IMR-90 (cell line): ENCODE results near the gene KIF3A. TPM values are rescaled to one million over a fixed set of nuclear protein-coding genes. Genes with fewer than 3 reads are reported as not detected.

Experiments used
- ATAC-seq: fragments of 200-7000 bp; cut with Tn5 transposase; 2 replicates; pipeline ENCODE4 v1.9.1; 2020; ENCODE audit warnings: low read depth, mild to moderate bottlenecking, moderate library complexity
- BruUV-seq: library from RNA; stranded (reverse); fragments of 400-500 nt; replicated peaks from 2 replicates; lab custom pipeline; 2021; lab: Mats Ljungman, UMichigan
- CTCF ChIA-PET: fragments of 300-600 bp; formaldehyde crosslinking; extraction: SDS; loops from one replicate; lab custom pipeline; 2021; ENCODE audit warnings: antibody characterized with exemption; lab: Yijun Ruan, JAX
- POLR2A ChIA-PET: fragments of 300-600 bp; sonication (Branson Sonifier 250); formaldehyde crosslinking; loops from one replicate; lab custom pipeline; 2022; ENCODE audit warnings: antibody characterized with exemption; ENCODE audit not compliant: unreplicated experiment; lab: Charles Lee
- DNase-seq: peaks from one replicate; pipeline ENCODE4 v3.0.0; 2013
- H2AFZ ChIP-seq: replicated peaks from 2 replicates; pipeline ENCODE3; 2013; ENCODE audit warnings: low read length, mild to moderate bottlenecking; ENCODE audit not compliant: poor library complexity
- H2AK5ac ChIP-seq: 2 replicates; pipeline ENCODE4 v1.6.1; 2013; ENCODE audit warnings: low read depth, low read length, inconsistent platforms
- H2AK9ac ChIP-seq: replicated peaks from 2 replicates; pipeline ENCODE3; 2013; ENCODE audit warnings: mild to moderate bottlenecking, low read depth, low read length, moderate library complexity; ENCODE audit not compliant: poor library complexity
- H2BK120ac ChIP-seq: 2 replicates; pipeline ENCODE4 v1.6.1; 2013; ENCODE audit warnings: low read depth, low read length, inconsistent platforms
- H2BK15ac ChIP-seq: 3 replicates; pipeline ENCODE4 v1.6.1; 2013; ENCODE audit warnings: low read depth, low read length, inconsistent platforms
- H2BK20ac ChIP-seq: 2 replicates; pipeline ENCODE4 v1.6.1; 2013; ENCODE audit warnings: low read depth, mild to moderate bottlenecking, inconsistent platforms, low read length, moderate library complexity
- H2BK5ac ChIP-seq: 2 replicates; pipeline ENCODE4 v1.6.1; 2013; ENCODE audit warnings: mild to moderate bottlenecking, low read depth, low read length, inconsistent platforms; ENCODE audit not compliant: poor library complexity, severe bottlenecking
- H3K14ac ChIP-seq: replicated peaks from 2 replicates; pipeline ENCODE4 v1.6.1; 2013; ENCODE audit warnings: low read depth, low read length, inconsistent platforms
- H3K18ac ChIP-seq: 2 replicates; pipeline ENCODE4 v1.6.1; 2013; ENCODE audit warnings: low read depth, low read length, control low read depth
- H3K23ac ChIP-seq: 2 replicates; pipeline ENCODE4 v1.6.1; 2013; ENCODE audit warnings: low read depth, low read length, inconsistent platforms
- H3K27ac ChIP-seq: 2 replicates; pipeline ENCODE4 v1.5.1; 2013; ENCODE audit warnings: mild to moderate bottlenecking, control low read depth, low read length; ENCODE audit not compliant: insufficient read depth
- H3K27me3 ChIP-seq: 2 replicates; pipeline ENCODE4 v1.6.1; 2013; ENCODE audit warnings: low read length; ENCODE audit not compliant: control insufficient read depth, insufficient read depth
- H3K36me3 ChIP-seq: 2 replicates; pipeline ENCODE4 v1.6.1; 2013; ENCODE audit warnings: low read length, mixed read lengths; ENCODE audit not compliant: control insufficient read depth, insufficient read depth
- H3K4ac ChIP-seq: 2 replicates; pipeline ENCODE4 v1.6.1; 2013; ENCODE audit warnings: low read depth, low read length, inconsistent platforms
- H3K4me1 ChIP-seq: 2 replicates; pipeline ENCODE4 v1.6.1; 2013; ENCODE audit warnings: low read length, mixed read lengths; ENCODE audit not compliant: control insufficient read depth, insufficient read depth
- H3K4me2 ChIP-seq: 2 replicates; pipeline ENCODE4 v1.6.1; 2013; ENCODE audit warnings: low read depth, mild to moderate bottlenecking, control low read depth, low read length, moderate library complexity
- H3K4me3 ChIP-seq: 2 replicates; pipeline ENCODE4 v1.5.1; 2013; ENCODE audit warnings: low read depth, mild to moderate bottlenecking, control low read depth, low read length, moderate library complexity; ENCODE audit not compliant: insufficient read depth
- H3K56ac ChIP-seq: 2 replicates; pipeline ENCODE4 v1.6.1; 2013; ENCODE audit warnings: low read length, inconsistent platforms; ENCODE audit not compliant: insufficient read depth; ENCODE audit errors: extremely low read depth
- H3K79me1 ChIP-seq, 2 experiments: 2 replicates each; pipeline ENCODE4 v1.6.1; 2013; ENCODE audit warnings: low read length in 2 of 2, inconsistent platforms in 1 of 2, low read depth in 1 of 2
- H3K9ac ChIP-seq: 2 replicates; pipeline ENCODE4 v1.6.1; 2013; ENCODE audit warnings: low read depth, low read length, control low read depth
- H3K9me1 ChIP-seq: 2 replicates; pipeline ENCODE4 v1.6.1; 2013; ENCODE audit warnings: low read length, inconsistent platforms; ENCODE audit not compliant: insufficient read depth
- H3K9me3 ChIP-seq: 2 replicates; pipeline ENCODE4 v1.6.1; 2013; ENCODE audit warnings: low read length; ENCODE audit not compliant: control insufficient read depth, insufficient read depth
- H4K20me1 ChIP-seq: 2 replicates; pipeline ENCODE4 v1.6.1; 2013; ENCODE audit warnings: low read length, inconsistent platforms; ENCODE audit not compliant: insufficient read depth
- H4K5ac ChIP-seq: 2 replicates; pipeline ENCODE4 v1.6.1; 2013; ENCODE audit warnings: mild to moderate bottlenecking, low read depth, low read length, control low read depth
- H4K8ac ChIP-seq, 2 experiments: 2 replicates each; pipeline ENCODE4 v1.6.1; 2013; ENCODE audit warnings: low read depth in 2 of 2, low read length in 2 of 2, control low read depth in 1 of 2, inconsistent platforms in 1 of 2
- H4K91ac ChIP-seq: 2 replicates; pipeline ENCODE4 v1.6.1; 2013; ENCODE audit warnings: low read depth, low read length, inconsistent platforms; ENCODE audit not compliant: insufficient read depth
- BHLHE40 ChIP-seq: fragments of 150-350 bp; IDR thresholded peaks from 2 replicates; pipeline ENCODE4 v1.6.1; 2016; ENCODE audit warnings: mild to moderate bottlenecking, low read depth, low read length
- CEBPB ChIP-seq: IDR thresholded peaks from 2 replicates; pipeline ENCODE4 v1.6.1; 2012; ENCODE audit warnings: low read depth, low read length, improper control_type of control experiment
- CHD1 ChIP-seq: IDR thresholded peaks from 2 replicates; pipeline ENCODE4 v1.6.1; 2012; ENCODE audit warnings: low read depth, low read length, improper control_type of control experiment
- FOS ChIP-seq: fragments of 150-350 bp; IDR thresholded peaks from 2 replicates; pipeline ENCODE4 v1.6.1; 2016; ENCODE audit warnings: low read depth, low read length
- MAFK ChIP-seq: IDR thresholded peaks from 2 replicates; pipeline ENCODE4 v1.6.1; 2012; ENCODE audit warnings: low read depth, low read length, improper control_type of control experiment
- MAZ ChIP-seq: IDR thresholded peaks from 2 replicates; pipeline ENCODE4 v1.6.1; 2012; ENCODE audit warnings: low read depth, mild to moderate bottlenecking, low read length, improper control_type of control experiment, moderate library complexity, borderline replicate concordance
- MXI1 ChIP-seq: IDR thresholded peaks from 2 replicates; pipeline ENCODE4 v1.6.1; 2012; ENCODE audit warnings: low read depth, mild to moderate bottlenecking, low read length, moderate library complexity, borderline replicate concordance
- NFE2L2 ChIP-seq: fragments of 150-350 bp; IDR thresholded peaks from 2 replicates; pipeline ENCODE4 v1.6.1; 2016; ENCODE audit warnings: low read depth, mild to moderate bottlenecking, low read length
- POLR2A ChIP-seq: IDR thresholded peaks from 2 replicates; pipeline ENCODE4 v1.6.1; 2012; ENCODE audit warnings: mild to moderate bottlenecking, low read depth, low read length
- RAD21 ChIP-seq: IDR thresholded peaks from 2 replicates; pipeline ENCODE4 v1.6.1; 2012; ENCODE audit warnings: low read length, improper control_type of control experiment
- RCOR1 ChIP-seq: IDR thresholded peaks from 2 replicates; pipeline ENCODE4 v1.6.1; 2012; ENCODE audit warnings: mild to moderate bottlenecking, low read length, improper control_type of control experiment; ENCODE audit not compliant: insufficient replicate concordance
- RFX5 ChIP-seq: IDR thresholded peaks from 2 replicates; pipeline ENCODE4 v1.8.0; 2012; ENCODE audit warnings: low read depth, mild to moderate bottlenecking, low read length, moderate library complexity
- SMC3 ChIP-seq: fragments of 150-350 bp; IDR thresholded peaks from 2 replicates; pipeline ENCODE4 v1.6.1; 2016; ENCODE audit warnings: low read depth, mild to moderate bottlenecking, antibody characterized with exemption, low read length, moderate library complexity
- WGBS, 2 experiments: methylation state at CpG; one replicate each; pipeline versions ENCODE4 v1.1.5 to v1.1.7; 2013; ENCODE audit warnings: missing lambda C conversion rate in 2 of 2; ENCODE audit not compliant: insufficient read length in 1 of 2; ENCODE audit errors: extremely low coverage in 2 of 2; 5-methylcytosine and 5-hydroxymethylcytosine counted together
- dilution Hi-C: fragments of 300-500 bp; cut with HindIII; formaldehyde crosslinking; loops from one replicate; pipeline ENCODE4 v1.14.3; 2018; ENCODE audit warnings: low sequenced_read_pairs; ENCODE audit not compliant: unreplicated experiment
- in situ Hi-C: fragments of 300-500 bp; cut with MboI; formaldehyde crosslinking; loops from 3 replicates; pipeline ENCODE4 v1.14.3; 2019; ENCODE audit warnings: low sequenced_read_pairs, inconsistent platforms, mixed read lengths
- intact Hi-C: fragments of 100-400 bp; cut with micrococcal nuclease; formaldehyde crosslinking; loops from 2 replicates; pipeline ENCODE4 v1.10.0; 2022
- polyA plus RNA-seq, 3 experiments: library from polyadenylated mRNA; depleted of rRNA; stranded (reverse); fragments of >200 nt; gene quantifications; 2 replicates each; pipeline ENCODE4 v1.2.3, GENCODE V29; 2012; ENCODE audit warnings: low replicate concordance in 1 of 3
- total RNA-seq: library from RNA; depleted of rRNA; stranded (reverse); fragments of >200 nt; gene quantifications from 2 replicates; pipeline ENCODE4 v1.2.3, GENCODE V29; 2012
- TF ChIP-seq, protein P1 (sequence below): fragments of 150-350 bp; IDR thresholded peaks from 2 replicates; pipeline ENCODE4 v1.6.1; 2017; ENCODE audit warnings: mild to moderate bottlenecking, antibody characterized with exemption, low read length, low read depth
- TF ChIP-seq, protein P2 (sequence below): conservative IDR thresholded peaks from 2 replicates; pipeline ENCODE4 v1.5.1; 2012; ENCODE audit warnings: mild to moderate bottlenecking, low read depth, low read length, improper control_type of control experiment
- TF ChIP-seq, protein P3 (sequence below): fragments of 150-350 bp; IDR thresholded peaks from 2 replicates; pipeline ENCODE4 v1.6.1; 2016; ENCODE audit warnings: low read depth, mild to moderate bottlenecking, low read length, moderate library complexity, borderline replicate concordance

KIF3A gene
- total and polyA plus RNA-seq, 2 of the 4 experiments (the other 2 are of a cell fraction): 4.3 to 4.5 TPM

DNA sequence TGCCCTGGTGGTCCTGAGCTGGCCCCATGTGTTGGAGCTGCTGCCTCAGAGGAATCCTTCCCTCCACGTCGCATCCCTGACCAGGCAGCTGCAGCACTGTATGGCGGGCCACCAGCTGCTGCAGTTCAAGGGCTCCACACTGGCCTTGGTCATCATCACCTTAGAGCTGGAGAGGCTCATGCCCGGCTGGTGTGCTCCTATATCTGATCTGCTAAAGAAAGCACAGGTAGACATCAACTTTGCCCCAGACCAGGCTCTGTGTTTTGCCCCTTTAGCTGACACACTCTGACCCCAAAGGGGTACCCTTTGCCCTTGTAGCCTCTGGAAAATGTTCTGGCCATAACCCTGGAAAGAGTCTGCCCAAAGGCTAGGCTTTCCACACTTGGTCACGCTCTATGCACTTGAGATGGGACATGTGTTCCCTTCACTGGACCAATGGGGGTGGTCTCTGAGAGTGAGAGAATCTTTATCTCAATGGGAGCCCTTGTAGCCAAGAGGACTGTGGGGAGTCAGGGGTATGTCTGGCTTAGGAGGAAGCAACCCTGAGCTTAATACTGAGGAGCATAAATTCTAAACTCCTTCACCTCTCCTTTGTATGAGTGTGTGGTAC is 14.7 kb upstream of the KIF3A start:
- Histone ChIP-seq H3K27ac (no peak overlapping the region), H2AK9ac (no peak overlapping the region), H2BK15ac (no peak overlapping the region), H3K23ac (no peak overlapping the region), H2BK120ac (no peak overlapping the region), H4K20me1 (no peaks in the 10 kb centered on the region), H2AFZ (no peak overlapping the region), H3K4me1 (peaks cover 2% of the 10 kb centered on the region; the same call in 1 of the 2 replicates), H3K4me2 (no peak overlapping the region), H3K56ac (no peak overlapping the region), H3K36me3 (no peaks in the 10 kb centered on the region; the same call in 1 of the 2 replicates), H3K9ac (no peak overlapping the region), H3K4me3 (no peak overlapping the region), H2AK5ac (no peak overlapping the region), H3K9me3 (no peaks in the 10 kb centered on the region; the same call in 1 of the 2 replicates), H3K4ac (no peak overlapping the region), H4K8ac (no peak overlapping the region), H3K79me1 (no peaks in the 10 kb centered on the region), H3K9me1 (no peaks in the 10 kb centered on the region), H2BK20ac (no peak overlapping the region), H4K5ac (no peak overlapping the region), H3K27me3 (peaks cover 21% of the 10 kb centered on the region), H2BK5ac (no peak overlapping the region), H4K91ac (no peak overlapping the region), H3K18ac (no peak overlapping the region), H3K14ac (no peak overlapping the region)
- dilution Hi-C loops: no loop called here
- WGBS, 2 experiments: 87% methylated on average over 4 of the region's 5 CpGs; no CpG with 5 or more reads in 1 of the 2 experiments
- POLR2A ChIA-PET: no interaction called here
- intact Hi-C loops: no loop called here
- in situ Hi-C loops: no loop called here
- CTCF ChIA-PET: no interaction called here
- no peak for DNase-seq
- TF ChIP-seq MAFK: no peak
- TF ChIP-seq RAD21: no peak
- TF ChIP-seq SMC3: no peak
- no peak for TF ChIP-seq MAZ
- TF ChIP-seq, protein P1, sequence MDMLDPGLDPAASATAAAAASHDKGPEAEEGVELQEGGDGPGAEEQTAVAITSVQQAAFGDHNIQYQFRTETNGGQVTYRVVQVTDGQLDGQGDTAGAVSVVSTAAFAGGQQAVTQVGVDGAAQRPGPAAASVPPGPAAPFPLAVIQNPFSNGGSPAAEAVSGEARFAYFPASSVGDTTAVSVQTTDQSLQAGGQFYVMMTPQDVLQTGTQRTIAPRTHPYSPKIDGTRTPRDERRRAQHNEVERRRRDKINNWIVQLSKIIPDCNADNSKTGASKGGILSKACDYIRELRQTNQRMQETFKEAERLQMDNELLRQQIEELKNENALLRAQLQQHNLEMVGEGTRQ: no peak
- no peak for TF ChIP-seq MXI1
- no peak for TF ChIP-seq NFE2L2
- no peak for TF ChIP-seq CHD1
- no peak for TF ChIP-seq POLR2A
- TF ChIP-seq, protein P2, sequence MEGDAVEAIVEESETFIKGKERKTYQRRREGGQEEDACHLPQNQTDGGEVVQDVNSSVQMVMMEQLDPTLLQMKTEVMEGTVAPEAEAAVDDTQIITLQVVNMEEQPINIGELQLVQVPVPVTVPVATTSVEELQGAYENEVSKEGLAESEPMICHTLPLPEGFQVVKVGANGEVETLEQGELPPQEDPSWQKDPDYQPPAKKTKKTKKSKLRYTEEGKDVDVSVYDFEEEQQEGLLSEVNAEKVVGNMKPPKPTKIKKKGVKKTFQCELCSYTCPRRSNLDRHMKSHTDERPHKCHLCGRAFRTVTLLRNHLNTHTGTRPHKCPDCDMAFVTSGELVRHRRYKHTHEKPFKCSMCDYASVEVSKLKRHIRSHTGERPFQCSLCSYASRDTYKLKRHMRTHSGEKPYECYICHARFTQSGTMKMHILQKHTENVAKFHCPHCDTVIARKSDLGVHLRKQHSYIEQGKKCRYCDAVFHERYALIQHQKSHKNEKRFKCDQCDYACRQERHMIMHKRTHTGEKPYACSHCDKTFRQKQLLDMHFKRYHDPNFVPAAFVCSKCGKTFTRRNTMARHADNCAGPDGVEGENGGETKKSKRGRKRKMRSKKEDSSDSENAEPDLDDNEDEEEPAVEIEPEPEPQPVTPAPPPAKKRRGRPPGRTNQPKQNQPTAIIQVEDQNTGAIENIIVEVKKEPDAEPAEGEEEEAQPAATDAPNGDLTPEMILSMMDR: no peak
- no peak for TF ChIP-seq RCOR1
- TF ChIP-seq FOS: no peak
- no peak for TF ChIP-seq BHLHE40
- TF ChIP-seq CEBPB: no peak
- no peak for TF ChIP-seq RFX5
- TF ChIP-seq, protein P3, sequence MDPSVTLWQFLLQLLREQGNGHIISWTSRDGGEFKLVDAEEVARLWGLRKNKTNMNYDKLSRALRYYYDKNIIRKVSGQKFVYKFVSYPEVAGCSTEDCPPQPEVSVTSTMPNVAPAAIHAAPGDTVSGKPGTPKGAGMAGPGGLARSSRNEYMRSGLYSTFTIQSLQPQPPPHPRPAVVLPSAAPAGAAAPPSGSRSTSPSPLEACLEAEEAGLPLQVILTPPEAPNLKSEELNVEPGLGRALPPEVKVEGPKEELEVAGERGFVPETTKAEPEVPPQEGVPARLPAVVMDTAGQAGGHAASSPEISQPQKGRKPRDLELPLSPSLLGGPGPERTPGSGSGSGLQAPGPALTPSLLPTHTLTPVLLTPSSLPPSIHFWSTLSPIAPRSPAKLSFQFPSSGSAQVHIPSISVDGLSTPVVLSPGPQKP: no peak
- no TSS peak for BruUV-seq
- ATAC-seq: no peak
